WTC11 (cell line): Measurements from ENCODE around the gene ATXN2L. TPM values are rescaled to one million over a fixed set of nuclear protein-coding genes. Genes with fewer than 3 reads are reported as not detected.

ENCODE experiments used
- ATAC-seq: fragments of 200-7000 bp; cut with Tn5 transposase; 2 replicates; pipeline ENCODE4 v1.10.0; 2021; ENCODE audit warnings: mild to moderate bottlenecking, moderate library complexity
- CTCF ChIA-PET: fragments of 300-600 bp; sonication (Branson Sonifier 250); formaldehyde crosslinking; loops from one replicate; lab custom pipeline; 2021; ENCODE audit warnings: antibody characterized with exemption; lab: Charles Lee
- POLR2A ChIA-PET: fragments of 350-600 bp; sonication (Branson Sonifier 250); formaldehyde crosslinking; loops from one replicate; lab custom pipeline; 2021; ENCODE audit warnings: antibody characterized with exemption; lab: Charles Lee
- DNase-seq: peaks from one replicate; pipeline ENCODE4 v3.0.0; 2021; ENCODE audit warnings: low spot score
- H3K27ac Mint-ChIP-seq: 2 replicates; pipeline ENCODE4 v1.8.0; 2021; ENCODE audit warnings: mixed read lengths
- H3K27me3 Mint-ChIP-seq: 2 replicates; pipeline ENCODE4 v1.8.0; 2021; ENCODE audit warnings: low read depth, mild to moderate bottlenecking, moderate library complexity, mixed read lengths
- H3K36me3 Mint-ChIP-seq: 2 replicates; pipeline ENCODE4 v1.8.0; 2021; ENCODE audit warnings: mixed read lengths
- H3K4me1 Mint-ChIP-seq: 2 replicates; pipeline ENCODE4 v1.8.0; 2022; ENCODE audit warnings: mixed read lengths
- H3K4me3 Mint-ChIP-seq: 2 replicates; pipeline ENCODE4 v1.8.0; 2021; ENCODE audit warnings: mild to moderate bottlenecking, moderate library complexity, mixed read lengths
- H3K9me3 Mint-ChIP-seq: 2 replicates; pipeline ENCODE4 v1.8.0; 2021; ENCODE audit warnings: mixed read lengths
- AR ChIP-seq: fragments of 250-450 bp; sonication (Bioruptor Pico); IDR thresholded peaks from 2 replicates; pipeline ENCODE4 v1.9.0; 2021; ENCODE audit warnings: mild to moderate bottlenecking
- CREM ChIP-seq: sonication (generic); formaldehyde crosslinking; IDR thresholded peaks from 2 replicates; pipeline ENCODE4 v1.8.1; 2022; ENCODE audit warnings: mild to moderate bottlenecking, missing genetic modification reagents, moderate library complexity
- ERG ChIP-seq: fragments of 250-450 bp; sonication (Bioruptor Pico); IDR thresholded peaks from 2 replicates; pipeline ENCODE4 v1.8.0; 2021; ENCODE audit warnings: mild to moderate bottlenecking
- FOXJ3 ChIP-seq: sonication (generic); formaldehyde crosslinking; IDR thresholded peaks from 2 replicates; pipeline ENCODE4 v1.9.0; 2021; ENCODE audit warnings: missing genetic modification reagents, mild to moderate bottlenecking, borderline replicate concordance
- FOXP4 ChIP-seq: sonication (generic); formaldehyde crosslinking; IDR thresholded peaks from 2 replicates; pipeline ENCODE4 v1.8.0; 2022; ENCODE audit warnings: mild to moderate bottlenecking, missing genetic modification reagents
- IRF1 ChIP-seq: sonication (generic); formaldehyde crosslinking; IDR thresholded peaks from 2 replicates; pipeline ENCODE4 v1.8.0; 2023; ENCODE audit warnings: missing genetic modification reagents
- JAZF1 ChIP-seq: fragments of 250-450 bp; sonication (Bioruptor Pico); IDR thresholded peaks from 2 replicates; pipeline ENCODE4 v1.9.0; 2021; ENCODE audit warnings: moderate library complexity, mild to moderate bottlenecking, inconsistent platforms
- MXD4 ChIP-seq: fragments of 250-450 bp; sonication (Bioruptor Pico); IDR thresholded peaks from 2 replicates; pipeline ENCODE4 v1.8.0; 2021; ENCODE audit warnings: mild to moderate bottlenecking, moderate library complexity, borderline replicate concordance
- SOX15 ChIP-seq: fragments of 250-450 bp; sonication (Bioruptor Pico); IDR thresholded peaks from 2 replicates; pipeline ENCODE4 v1.9.0; 2021; ENCODE audit warnings: mild to moderate bottlenecking
- STAT6 ChIP-seq: sonication (generic); formaldehyde crosslinking; conservative IDR thresholded peaks from 2 replicates; pipeline ENCODE4 v1.8.1; 2023; ENCODE audit warnings: mild to moderate bottlenecking, low read depth, missing genetic modification reagents, moderate library complexity
- TCF7 ChIP-seq: sonication (generic); formaldehyde crosslinking; IDR thresholded peaks from 2 replicates; pipeline ENCODE4 v1.8.0; 2022; ENCODE audit warnings: mild to moderate bottlenecking, low read depth, missing genetic modification reagents, moderate library complexity
- ZBTB43 ChIP-seq: sonication (generic); formaldehyde crosslinking; IDR thresholded peaks from 2 replicates; pipeline ENCODE4 v1.8.1; 2023; ENCODE audit warnings: mild to moderate bottlenecking, missing genetic modification reagents
- ZNF396 ChIP-seq: fragments of 250-450 bp; sonication (Bioruptor Pico); IDR thresholded peaks from 2 replicates; pipeline ENCODE4 v1.8.0; 2021; ENCODE audit warnings: mild to moderate bottlenecking, moderate library complexity, borderline replicate concordance
- ZNF671 ChIP-seq: fragments of 250-450 bp; sonication (Bioruptor Pico); IDR thresholded peaks from 2 replicates; pipeline ENCODE4 v1.8.0; 2021; ENCODE audit warnings: mild to moderate bottlenecking
- ZSCAN18 ChIP-seq: fragments of 250-450 bp; sonication (Bioruptor Pico); IDR thresholded peaks from 2 replicates; pipeline ENCODE4 v2.1.2; 2022; ENCODE audit warnings: mild to moderate bottlenecking, moderate library complexity
- total RNA-seq: library from RNA; stranded (reverse); gene quantifications from 3 replicates; pipeline ENCODE4 v1.2.3, GENCODE V29; 2021

The ATXN2L gene
- total RNA-seq, 1 experiment from 2014 or later = 243 TPM

- TF ChIP-seq STAT6 (CRISPR knock-in tag) = no peak
- TF ChIP-seq, all 79 proteins: peak for 0
These were observed 15.7 kb downstream of the ATXN2L start (continued) for GRCh38 chr16:28838558-28838918.

GRCh38 chr16:28839004-28839639 lies 16.3 kb downstream of the ATXN2L start:
- ChIA-PET POLR2A (interaction anchor here (0.5 kb wide), 1 partner anchor 135 kb away, joined by 3 read pairs; no protein-coding TSS in a partner anchor), CTCF (interaction anchor here (0.6 to 1.4 kb wide), 3 partner anchors 24 to 485 kb away, joined by 3 read pairs; no protein-coding TSS in a partner anchor)
- TF ChIP-seq SOX15 (CRISPR knock-in tag) = no peak
- TF ChIP-seq FOXP4 (CRISPR knock-in tag) = no peak
- TF ChIP-seq ZBTB43 (CRISPR knock-in tag) = no peak
- no peak for TF ChIP-seq ERG (CRISPR knock-in tag)
- no peak for TF ChIP-seq CREM (CRISPR knock-in tag)
- no peak for TF ChIP-seq JAZF1
- no peak for TF ChIP-seq IRF1 (CRISPR knock-in tag)
- no peak for TF ChIP-seq TCF7 (CRISPR knock-in tag)
- no peak for TF ChIP-seq ZNF671 (CRISPR knock-in tag)
- no peak for TF ChIP-seq AR (CRISPR knock-in tag)
- no peaks in the 10 kb centered on the region for H3K4me1 Mint-ChIP-seq
- H3K36me3 Mint-ChIP-seq = peaks cover 53% of the 10 kb centered on the region
- H3K9me3 Mint-ChIP-seq = no peaks in the 10 kb centered on the region
- H3K4me3 Mint-ChIP-seq = no peak overlapping the region
- ATAC-seq (no peak), DNase-seq (no peak)
- no peaks in the 10 kb centered on the region for H3K27me3 Mint-ChIP-seq
- H3K27ac Mint-ChIP-seq = peak overlapping the region; percentile 76

- TF ChIP-seq ZSCAN18 (CRISPR knock-in tag) (no peak), ZBTB43 (CRISPR knock-in tag) (no peak), ZNF396 (no peak), MXD4 (CRISPR knock-in tag) (no peak), FOXJ3 (no peak)
- peaks cover 54% of the 10 kb centered on the region for H3K36me3 Mint-ChIP-seq
- peak overlapping the region; percentile 82 for H3K27ac Mint-ChIP-seq
- no peaks in the 10 kb centered on the region for H3K27me3 Mint-ChIP-seq
- POLR2A ChIA-PET = no interaction called here
- no peak overlapping the region for H3K4me3 Mint-ChIP-seq
- H3K9me3 Mint-ChIP-seq = no peaks in the 10 kb centered on the region
- peaks cover 1% of the 10 kb centered on the region for H3K4me1 Mint-ChIP-seq
- CTCF ChIA-PET = interaction anchor here (0.7 to 1.4 kb wide), 2 partner anchors 33 to 96 kb away, joined by 3 read pairs; no protein-coding TSS in a partner anchor
- no peak for ATAC-seq
- DNase-seq = no peak
These were observed 17.1 kb downstream of the ATXN2L start for GRCh38 chr16:28839899-28840298.
